MM.1S (cell line): Measurements from ENCODE around the gene CDH2.

Source experiments
- CTCF ChIP-seq: fragments of 300-600 bp; sonication (generic); IDR thresholded peaks from 2 replicates; pipeline ENCODE4 v1.5.1; 2016; ENCODE audit warnings: antibody characterized with exemption, low read length, mixed read lengths
- EZH2 ChIP-seq: fragments of 300-600 bp; sonication (generic); optimal IDR thresholded peaks from 2 replicates; pipeline ENCODE3; 2017; ENCODE audit warnings: low read depth, mild to moderate bottlenecking, antibody characterized with exemption, low read length, mixed read lengths
- EZH2phosphoT487 ChIP-seq: fragments of 300-600 bp; sonication (generic); IDR thresholded peaks from 2 replicates; pipeline ENCODE4 v1.6.1; 2018; ENCODE audit warnings: antibody characterized with exemption, low read length

- TF ChIP-seq CTCF (no peak), EZH2 (no peak), EZH2phosphoT487 (no peak)
Measured at GRCh38 chr18:28171837-28172236, 5.1 kb downstream of the CDH2 start.
